Thoracic aorta (tissue), 2 donors: ENCODE results near the gene TNIK. TPM values are rescaled to one million over a fixed set of nuclear protein-coding genes. Genes with fewer than 3 reads are reported as not detected.

Source experiments
- ATAC-seq: fragments of 150-250 bp; one replicate; pipeline ENCODE4 v1.8.0; 2017; ENCODE audit warnings: low read depth; ENCODE audit not compliant: insufficient number of reproducible peaks, low FRiP score
- DNase-seq: peaks from one replicate; pipeline ENCODE4 v3.0.0-alpha.2; 2020; ENCODE audit warnings: low spot score
- H3K27ac ChIP-seq, 2 donors: fragments of 200-600 bp; sonication (generic); 1 replicate in 1 of 2; 2 replicates in 1 of 2; pipeline ENCODE4 v1.5.1; 2016; ENCODE audit warnings: mild to moderate bottlenecking in 2 of 2, moderate library complexity in 2 of 2
- H3K27me3 ChIP-seq: fragments of 200-600 bp; sonication (generic); replicated peaks from 2 replicates; pipeline ENCODE4 v1.6.0; 2016; ENCODE audit warnings: mild to moderate bottlenecking; ENCODE audit not compliant: insufficient read depth
- H3K36me3 ChIP-seq: fragments of 200-600 bp; sonication (generic); one replicate; pipeline ENCODE4 v1.5.1; 2016
- H3K4me1 ChIP-seq, 2 donors: fragments of 200-600 bp; sonication (generic); 1 replicate in 1 of 2; 2 replicates in 1 of 2; pipeline versions ENCODE4 v1.5.1 to v1.6.0; 2016; ENCODE audit warnings: low read depth in 2 of 2, mild to moderate bottlenecking in 1 of 2; ENCODE audit not compliant: control insufficient read depth in 1 of 2
- H3K4me3 ChIP-seq: fragments of 200-600 bp; sonication (generic); 2 replicates; pipeline ENCODE4 v1.5.1; 2016; ENCODE audit warnings: mild to moderate bottlenecking
- H3K9me3 ChIP-seq: fragments of 200-600 bp; sonication (generic); 2 replicates; pipeline ENCODE4 v1.5.1; 2016
- CTCF ChIP-seq: fragments of 200-600 bp; sonication (generic); IDR thresholded peaks from one replicate; pipeline ENCODE4 v1.5.1; 2019; ENCODE audit warnings: antibody characterized with exemption
- total RNA-seq, 2 donors: library from RNA; depleted of rRNA; stranded (reverse); fragments of >200 nt; gene quantifications; one replicate each; pipeline versions ENCODE4 v1.1.0 to v1.2.3, GENCODE V29; 2016

Gene TNIK
- total RNA-seq, 2 donors from 2014 or later, result 18.3 to 21.7 TPM

- peaks cover 0 to 9% of the 10 kb centered on the region in 2 donors for H3K4me1 ChIP-seq
- no peak for TF ChIP-seq CTCF
- DNase-seq, result no peak
Measured at GRCh38 chr3:171416061-171416460, 44.1 kb downstream of the TNIK start.

GRCh38 chr3:171415070-171415469 is 45.1 kb downstream of the TNIK start:
- Histone ChIP-seq H3K4me1 (peaks cover 0 to 9% of the 10 kb centered on the region in 2 donors), H3K27me3 (no peaks in the 10 kb centered on the region), H3K27ac (no peak overlapping the region), H3K36me3 (no peaks in the 10 kb centered on the region), H3K9me3 (no peaks in the 10 kb centered on the region), H3K4me3 (no peak overlapping the region)
- ATAC-seq (no peak), DNase-seq (no peak)
- no peak for TF ChIP-seq CTCF

More at GRCh38 chr3:171416061-171416460, 44.1 kb downstream of the TNIK start:
- H3K27me3 ChIP-seq, result no peaks in the 10 kb centered on the region
- no peaks in the 10 kb centered on the region for H3K36me3 ChIP-seq
- no peak overlapping the region for H3K27ac ChIP-seq
- no peaks in the 10 kb centered on the region for H3K9me3 ChIP-seq
- no peak overlapping the region for H3K4me3 ChIP-seq
- ATAC-seq, result no peak

DNA sequence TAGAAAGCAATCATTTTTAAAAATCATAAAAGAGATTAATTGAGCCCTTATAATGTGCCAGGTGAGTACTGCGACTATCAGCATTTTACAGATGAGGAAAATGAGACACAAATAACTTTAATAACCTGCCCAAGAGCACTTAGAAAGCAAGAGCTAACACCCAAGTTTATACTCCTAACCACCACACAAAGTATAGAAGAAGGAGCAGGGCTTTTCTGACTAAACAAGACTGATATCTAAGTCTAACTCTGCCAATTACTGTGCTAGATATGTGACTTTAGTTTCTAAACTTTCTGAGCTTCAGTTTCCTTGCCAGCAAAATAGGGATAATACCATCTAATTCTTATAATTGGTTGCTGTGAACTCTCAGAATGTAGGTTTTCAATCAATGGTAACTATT is 47.7 kb downstream of the TNIK start:
- Histone ChIP-seq H3K4me3 (no peak overlapping the region), H3K27me3 (no peaks in the 10 kb centered on the region), H3K4me1 (peaks cover 0 to under 1% of the 10 kb centered on the region in 2 donors), H3K27ac (no peak overlapping the region), H3K9me3 (no peaks in the 10 kb centered on the region), H3K36me3 (no peaks in the 10 kb centered on the region)
- DNase-seq (no peak), ATAC-seq (no peak)
- no peak for TF ChIP-seq CTCF

GRCh38 chr3:171412054-171412453 is 48.2 kb downstream of the TNIK start:
- no peak for ATAC-seq
- H3K4me1 ChIP-seq, result no peaks in the 10 kb centered on the region
- no peak for TF ChIP-seq CTCF
- H3K27ac ChIP-seq, result no peak overlapping the region
- H3K9me3 ChIP-seq, result no peaks in the 10 kb centered on the region
- DNase-seq, result no peak
- no peaks in the 10 kb centered on the region for H3K27me3 ChIP-seq
- no peak overlapping the region for H3K4me3 ChIP-seq
- H3K36me3 ChIP-seq, result no peaks in the 10 kb centered on the region

DNA sequence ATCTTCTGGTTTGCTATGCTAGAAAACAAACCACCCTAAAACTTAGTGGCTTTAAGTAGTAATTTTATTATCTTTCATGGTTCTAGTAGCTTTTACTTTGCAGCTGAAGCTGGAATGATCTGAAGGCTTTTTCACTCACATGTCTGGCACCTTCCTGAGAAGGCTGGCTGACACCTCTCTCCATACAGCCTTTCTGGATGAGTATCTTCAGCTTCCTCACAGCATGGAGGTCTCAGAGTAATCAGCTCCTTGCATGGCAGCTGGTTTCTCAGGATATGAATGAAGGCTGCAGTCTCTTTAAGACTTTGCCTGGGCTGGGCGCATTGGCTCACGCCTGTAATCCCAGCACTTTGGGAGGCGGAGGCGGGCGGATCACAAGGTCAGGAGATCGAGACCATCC is 50.0 kb downstream of the TNIK start:
- Histone ChIP-seq H3K27ac (no peak overlapping the region), H3K36me3 (no peaks in the 10 kb centered on the region), H3K4me3 (no peak overlapping the region), H3K27me3 (no peaks in the 10 kb centered on the region), H3K9me3 (no peaks in the 10 kb centered on the region), H3K4me1 (no peaks in the 10 kb centered on the region)
- ATAC-seq (no peak), DNase-seq (no peak)
- no peak for TF ChIP-seq CTCF
